Tongue (tissue), 2 donors: ENCODE measurements around the gene PDSS2. TPM values are rescaled to one million over a fixed set of nuclear protein-coding genes. Genes with fewer than 3 reads are reported as not detected.
"Not testable (repeated sequence)": the region's sequence is repeated elsewhere in the genome, so short reads cannot be mapped to it uniquely, and the experiment has no call there.

Experiments
- DNase-seq: peaks from one replicate; pipeline ENCODE4 v3.0.0-alpha.2; 2015
- total RNA-seq: library from RNA; depleted of rRNA; stranded (reverse); fragments of >200 nt; gene quantifications from one replicate; pipeline ENCODE4 v1.2.3, GENCODE V29; 2014

The PDSS2 gene
- total RNA-seq, 1 donor from 2014 or later = 11.6 TPM

GRCh38 chr6:107318100-107318736 is 141.1 kb downstream of the PDSS2 start:
- DNase-seq = peak; percentile 75

DNA sequence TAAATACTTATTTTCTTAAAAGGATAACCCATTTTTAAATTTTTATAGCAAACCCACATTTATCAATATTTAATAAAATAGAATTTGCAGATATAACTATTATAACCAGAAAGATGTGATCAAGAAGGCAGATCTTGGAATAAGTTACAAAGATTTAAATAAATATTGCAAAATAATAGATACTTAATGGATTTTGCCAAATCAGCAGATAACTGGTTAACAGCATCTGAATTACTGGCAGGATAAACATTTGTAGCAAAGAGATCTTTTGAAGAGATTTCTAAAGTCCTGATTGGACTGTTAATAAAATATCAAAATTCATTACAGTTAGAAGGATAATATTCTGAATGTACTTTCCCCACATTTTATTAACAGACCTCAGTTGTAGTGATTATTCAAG is 144.2 kb downstream of the PDSS2 start:
- DNase-seq = no peak

DNA sequence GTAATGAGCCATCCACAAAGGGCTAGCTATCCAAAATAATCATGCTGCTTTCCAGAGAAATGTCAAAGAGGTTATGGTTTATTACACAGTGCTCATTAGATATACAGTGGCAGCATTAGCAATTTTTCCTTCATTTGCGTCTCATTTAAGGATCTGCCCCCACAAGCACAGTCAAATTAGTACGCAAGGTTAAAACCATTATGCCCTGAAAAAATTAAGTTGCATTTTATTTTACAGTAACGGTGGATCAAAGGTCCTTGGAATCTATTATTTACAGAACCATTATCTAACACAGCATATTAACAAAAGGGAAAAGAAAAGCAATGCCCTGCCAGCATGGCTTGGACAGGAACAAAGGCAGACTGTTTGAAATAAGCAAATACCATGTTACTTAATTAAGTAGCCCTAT is 144.8 kb downstream of the PDSS2 start:
- no peak for DNase-seq

- DNase-seq = no peak
These were observed 145.6 kb downstream of the PDSS2 start for GRCh38 chr6:107313776-107314175.

- no peak for DNase-seq
These were observed 149.0 kb downstream of the PDSS2 start for GRCh38 chr6:107310362-107310761.

DNA sequence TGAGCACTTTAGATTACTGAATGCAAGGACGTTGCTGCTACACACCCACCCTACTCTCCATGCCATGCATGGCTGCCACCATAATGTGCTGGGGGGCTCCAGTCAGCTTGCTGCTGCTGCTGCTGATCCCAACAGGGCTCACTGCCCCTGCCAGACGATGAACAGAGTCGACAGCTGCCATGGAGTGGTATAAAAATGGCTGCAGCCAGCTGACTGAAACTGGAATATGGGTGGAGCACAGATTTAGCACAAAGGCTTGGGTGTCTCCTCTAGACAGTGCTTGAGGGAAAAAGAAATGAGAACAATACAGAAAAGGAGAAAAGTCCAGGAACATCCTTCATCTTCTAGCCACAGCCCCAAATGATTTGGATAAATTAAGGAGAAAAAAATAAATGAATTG is 150.7 kb downstream of the PDSS2 start:
- DNase-seq = peak; percentile 71

GRCh38 chr6:107305994-107306393 is 153.4 kb downstream of the PDSS2 start:
- not testable (repeated sequence) for DNase-seq

DNA sequence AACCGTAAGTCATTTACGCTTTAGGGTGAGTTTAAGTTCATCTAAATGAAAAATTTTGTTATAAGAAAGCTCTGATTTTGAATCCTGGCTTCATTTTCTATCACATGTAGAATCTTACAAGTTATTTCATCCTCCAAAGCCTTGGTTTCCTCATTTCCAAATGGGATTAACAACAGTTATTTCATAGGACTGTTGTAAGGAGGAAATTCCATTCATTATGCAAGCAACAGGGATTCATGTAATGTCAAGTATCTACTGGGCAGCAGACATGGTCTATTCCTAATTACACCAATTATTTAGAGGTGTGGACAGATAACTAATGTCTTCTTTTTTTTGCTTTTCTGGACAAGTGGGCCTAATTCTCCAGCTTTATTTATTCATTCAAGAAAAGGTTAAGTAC is 154.0 kb downstream of the PDSS2 start:
- DNase-seq = no peak

DNA sequence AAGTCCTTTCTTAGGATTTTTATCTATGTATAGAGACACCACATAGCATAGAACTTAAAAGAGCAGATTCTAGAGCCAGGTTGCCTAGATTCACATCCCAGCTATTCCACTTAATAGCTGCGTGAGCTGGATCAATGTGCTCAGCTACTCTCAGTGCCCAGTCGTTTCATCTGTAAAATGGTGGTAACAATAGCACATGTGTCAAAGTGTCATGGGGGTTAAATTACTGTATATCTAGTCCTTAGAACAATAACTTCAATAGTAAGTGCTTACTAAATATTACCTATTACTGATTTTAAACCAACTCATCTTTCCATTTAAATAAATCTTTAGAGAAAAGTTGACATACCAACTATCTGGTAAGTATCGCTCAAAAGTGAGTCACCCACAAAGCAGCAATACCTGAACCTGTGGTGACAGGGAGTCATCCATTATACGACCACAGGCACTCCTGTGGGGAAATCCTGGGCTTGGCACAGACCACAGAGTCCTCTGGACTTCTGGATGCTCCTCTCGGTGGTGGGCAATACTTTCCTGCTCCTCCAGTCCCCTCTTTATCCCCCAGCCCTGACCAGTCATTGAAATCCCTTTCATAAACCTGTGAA is 154.8 kb downstream of the PDSS2 start:
- DNase-seq = no peak

- no peak for DNase-seq
These were observed 166.0 kb downstream of the PDSS2 start for GRCh38 chr6:107293350-107293749.

DNA sequence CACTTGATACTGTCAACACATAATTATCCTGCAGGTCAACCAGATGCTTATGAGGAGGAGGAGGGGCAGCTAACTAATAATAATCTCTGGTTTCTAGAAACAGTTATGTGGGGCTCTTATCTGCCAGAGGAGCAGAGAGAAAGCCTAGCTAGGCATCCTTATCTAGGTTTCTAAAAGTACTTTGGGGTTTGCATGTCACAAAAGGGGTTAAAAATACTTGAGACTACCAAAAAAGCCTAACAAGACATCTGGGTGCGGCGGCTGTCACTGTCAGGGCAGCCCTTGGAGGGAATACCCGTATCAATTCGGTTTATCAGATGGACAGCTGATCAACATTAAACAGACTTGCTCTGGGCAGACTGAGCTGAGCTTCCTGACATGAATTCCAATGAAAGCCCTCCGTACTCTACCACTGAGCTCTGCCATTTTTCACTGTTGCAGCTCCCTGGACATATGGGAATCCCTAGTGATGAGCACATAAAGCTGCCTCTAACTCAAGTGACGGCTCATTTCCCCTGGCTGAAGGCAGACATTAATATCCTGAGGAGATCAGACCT is 166.6 kb downstream of the PDSS2 start:
- peak; percentile 21 for DNase-seq

GRCh38 chr6:107290491-107290890 is 168.9 kb downstream of the PDSS2 start:
- no peak for DNase-seq

DNA sequence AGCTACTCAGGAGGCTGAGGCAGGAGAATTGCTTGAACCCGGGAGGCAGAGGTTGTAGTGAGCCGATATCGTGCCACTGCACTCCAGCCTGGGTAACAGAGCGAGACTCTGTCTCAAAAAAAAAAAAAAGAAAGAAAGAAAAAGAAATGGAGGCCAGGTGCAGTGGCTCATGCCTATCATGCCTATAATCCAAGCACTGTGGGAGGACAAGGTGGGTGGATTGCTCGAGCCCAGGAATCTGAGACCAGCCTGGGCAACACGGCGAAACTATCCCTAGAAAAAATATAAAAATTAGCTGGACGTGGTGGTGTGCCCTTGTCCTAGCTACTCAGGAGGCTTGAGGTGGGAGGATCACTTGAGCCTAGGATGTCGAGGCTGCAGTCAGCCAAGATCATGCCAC is 170.1 kb downstream of the PDSS2 start:
- not testable (repeated sequence) for DNase-seq

DNA sequence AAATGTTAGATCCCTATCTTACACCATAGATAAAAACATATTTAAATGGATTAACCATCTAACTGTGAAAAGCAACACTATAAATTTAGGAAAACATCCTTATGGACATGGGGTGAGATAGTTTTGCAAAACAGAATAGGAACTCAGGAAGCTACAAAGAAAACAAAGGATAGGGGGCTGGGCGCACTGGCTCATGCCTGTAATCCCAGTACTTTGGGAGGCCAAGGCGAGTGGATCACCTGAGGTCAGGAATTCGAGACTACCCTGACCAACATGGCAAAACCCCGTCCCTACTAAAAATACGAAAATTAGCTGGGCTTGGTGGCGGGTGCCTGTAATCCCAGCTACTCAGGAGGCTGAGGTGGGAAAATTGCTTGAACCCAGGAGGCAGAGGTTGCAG is 173.7 kb downstream of the PDSS2 start:
- DNase-seq = not testable (repeated sequence)

- no peak for DNase-seq
These were observed 174.6 kb downstream of the PDSS2 start for GRCh38 chr6:107284805-107285204.

- no peak for DNase-seq
These were observed 178.6 kb downstream of the PDSS2 start for GRCh38 chr6:107280791-107281190.

DNA sequence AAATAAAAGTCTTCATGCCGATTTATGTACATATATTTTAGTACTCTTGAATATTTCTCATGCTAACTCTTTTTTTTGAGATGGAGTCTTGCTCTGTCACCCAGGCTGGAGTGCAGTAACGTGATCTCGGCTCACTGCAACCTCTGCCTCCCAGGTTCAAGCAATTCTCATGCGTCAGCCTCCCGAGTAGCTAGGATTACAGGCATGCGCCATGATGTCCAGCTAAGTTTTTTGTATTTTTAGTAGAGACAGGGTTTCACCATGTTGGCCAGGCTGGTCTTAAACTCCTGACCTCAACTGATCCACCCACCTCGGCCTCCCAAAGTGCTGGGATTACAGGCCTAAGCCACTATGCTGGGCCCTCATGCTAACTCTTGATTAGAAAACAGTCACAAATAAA is 179.4 kb downstream of the PDSS2 start:
- DNase-seq = not testable (repeated sequence)

DNA sequence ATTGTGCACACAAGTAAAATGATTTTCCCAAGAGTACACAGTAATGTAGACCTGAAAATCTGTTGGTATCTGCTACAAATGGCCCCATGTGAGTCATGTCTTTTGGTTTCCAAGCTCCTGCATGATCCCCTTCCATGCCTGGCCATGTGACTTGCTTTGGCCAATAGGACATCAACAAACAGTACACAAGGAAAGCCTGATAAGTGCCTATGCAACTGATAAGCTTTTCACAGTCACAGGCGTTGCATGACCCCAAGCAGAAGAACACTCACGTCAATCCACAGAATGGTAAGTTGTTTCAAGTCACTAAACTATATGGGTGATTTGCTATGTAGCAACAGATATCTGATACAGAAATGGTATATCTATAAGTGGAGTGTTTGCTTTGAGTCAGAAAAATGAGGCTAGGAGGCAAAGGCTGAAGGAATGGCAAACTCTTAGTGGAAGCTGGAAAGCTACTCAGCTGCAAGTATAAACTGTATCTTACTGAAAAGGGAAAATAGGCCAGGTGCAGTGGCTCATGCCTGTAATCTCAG is 184.0 kb downstream of the PDSS2 start:
- DNase-seq = no peak

- no peak for DNase-seq
These were observed 185.1 kb downstream of the PDSS2 start for GRCh38 chr6:107274288-107274687.

- DNase-seq = no peak
These were observed 187.1 kb downstream of the PDSS2 start for GRCh38 chr6:107272246-107272645.

- DNase-seq = no peak
These were observed 188.1 kb downstream of the PDSS2 start for GRCh38 chr6:107271208-107271790.

DNA sequence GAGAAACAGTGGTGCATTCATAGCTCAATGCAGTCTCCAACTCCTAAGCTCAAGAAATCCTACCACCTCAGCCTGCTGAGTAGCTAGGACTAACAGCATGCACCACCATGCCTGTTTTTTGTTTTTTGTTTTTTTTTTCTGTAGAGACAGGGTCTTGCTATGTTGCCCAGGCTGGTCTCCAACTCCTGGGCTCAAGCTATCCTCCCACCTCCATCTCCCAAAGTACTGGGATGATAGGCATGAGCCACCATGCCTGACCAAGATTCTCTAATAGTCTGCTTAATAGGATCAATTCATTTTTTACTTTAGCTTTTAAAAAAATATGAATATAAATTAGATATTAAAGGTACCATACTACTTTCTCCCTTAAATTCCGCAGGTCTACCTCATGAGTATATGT is 191.7 kb downstream of the PDSS2 start:
- DNase-seq = no peak

DNA sequence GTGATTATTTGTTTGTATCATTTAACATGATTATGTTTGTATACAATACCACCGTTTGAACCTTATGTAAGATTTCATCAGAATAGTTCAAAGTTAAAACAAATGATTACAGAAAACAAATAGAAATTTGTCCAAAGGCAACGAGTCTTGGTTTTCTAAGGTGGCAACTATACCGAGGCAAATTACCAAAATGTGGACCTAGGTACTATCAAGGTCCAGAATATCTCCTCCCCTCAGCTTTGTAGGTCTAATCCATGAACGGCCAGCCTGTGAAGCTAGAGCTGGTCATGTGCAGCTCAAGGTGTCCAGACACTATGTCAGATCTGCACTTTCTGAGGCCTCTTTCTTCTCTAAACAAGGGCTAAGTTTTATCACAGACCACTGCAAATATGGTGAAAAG is 192.4 kb downstream of the PDSS2 start:
- no peak for DNase-seq
